Measurements from ENCODE around the gene ANKRD20A1.
"Not testable (repeated sequence)": the region's sequence is repeated elsewhere in the genome, so short reads cannot be mapped to it uniquely, and the experiment has no call there.

ANKRD20A1 gene

GRCh38 chr9:67858871-67859270 lies at the start of gene ANKRD20A1:
Gene ANKRD20A1 (plus strand): TSS chr9:67858931. CDS start chr9:67859427, 496 bp downstream.
- not testable (repeated sequence) for DNase-seq (ENCODE audit: extremely low read depth in 1 of 2, low read depth in 1 of 2)

DNA sequence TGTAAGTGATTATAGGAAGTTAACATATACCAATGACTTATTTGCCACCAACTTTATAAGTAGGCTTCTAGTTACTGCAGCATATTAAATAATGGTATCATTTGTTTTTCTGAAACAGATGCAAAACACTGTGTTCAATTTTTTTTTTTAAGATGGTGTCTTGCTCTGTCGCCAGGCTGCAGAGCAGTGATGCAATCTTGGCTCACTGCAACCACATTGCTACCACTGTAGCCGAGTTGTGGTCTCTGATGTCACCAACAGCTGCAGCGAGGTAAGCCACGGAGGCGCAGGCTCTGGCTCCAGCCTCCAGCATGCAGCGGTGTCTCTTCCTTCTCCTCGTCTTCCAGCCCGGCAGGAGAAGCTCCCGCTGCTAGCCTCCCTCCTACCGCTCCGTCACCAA lies 26.6 kb upstream of the ANKRD20A1 start:
- peak in 1 of 2 donors; percentile 28 for DNase-seq (ENCODE audit: extremely low read depth in 1 of 2, low read depth in 1 of 2)
